HTR-8/SVneo (cell line): ENCODE results near the gene PUM1.

ENCODE experiments used
- DNase-seq: peaks from one replicate; pipeline ENCODE4 v3.0.0; 2011; ENCODE audit warnings: low spot score, mixed read lengths; ENCODE audit not compliant: insufficient read length
- FAIRE-seq: peaks from 2 replicates; lab custom pipeline; 2011; peaks lifted over from hg19 to GRCh38; lab: Jason Lieb, UNC

Gene PUM1

GRCh38 chr1:30898031-30898815 lies 167.3 kb downstream of the PUM1 start:
- DNase-seq (no peak), FAIRE-seq (no peak)

GRCh38 chr1:30896905-30897304 lies 168.6 kb downstream of the PUM1 start:
- FAIRE-seq (no peak), DNase-seq (no peak)

GRCh38 chr1:30895944-30896660 lies 169.4 kb downstream of the PUM1 start:
- FAIRE-seq (no peak), DNase-seq (no peak)

GRCh38 chr1:30895382-30895943 lies 170.1 kb downstream of the PUM1 start:
- no peak for FAIRE-seq

GRCh38 chr1:30894508-30894973 lies 171.0 kb downstream of the PUM1 start:
- FAIRE-seq, result peak; percentile 92
- no peak for DNase-seq

More at GRCh38 chr1:30895382-30895943, 170.1 kb downstream of the PUM1 start:
- no peak for DNase-seq

- FAIRE-seq (no peak), DNase-seq (no peak)
Observed at GRCh38 chr1:30893776-30894507, 171.6 kb downstream of the PUM1 start.

GRCh38 chr1:30892671-30893073 lies 172.8 kb downstream of the PUM1 start:
- no peak for DNase-seq
- FAIRE-seq, result no peak

- no peak for DNase-seq
- FAIRE-seq, result no peak
Observed at GRCh38 chr1:30891227-30891552, 174.3 kb downstream of the PUM1 start.

- DNase-seq (no peak), FAIRE-seq (no peak)
Observed at GRCh38 chr1:30890502-30891226, 174.9 kb downstream of the PUM1 start.

- no peak for FAIRE-seq
- DNase-seq, result no peak
Observed at GRCh38 chr1:30889511-30889910, 176.0 kb downstream of the PUM1 start.

GRCh38 chr1:30888975-30889374 lies 176.5 kb downstream of the PUM1 start:
- no peak for FAIRE-seq
- DNase-seq, result no peak

- FAIRE-seq, result no peak
- DNase-seq, result no peak
Observed at GRCh38 chr1:30888391-30888790, 177.1 kb downstream of the PUM1 start.

- FAIRE-seq (no peak), DNase-seq (no peak)
Observed at GRCh38 chr1:30887485-30888315, 177.8 kb downstream of the PUM1 start.

- no peak for DNase-seq
- no peak for FAIRE-seq
Observed at GRCh38 chr1:30886710-30887428, 178.6 kb downstream of the PUM1 start.

GRCh38 chr1:30885570-30886522 lies 179.7 kb downstream of the PUM1 start:
- FAIRE-seq, result no peak
- DNase-seq, result no peak

- no peak for FAIRE-seq
- no peak for DNase-seq
Observed at GRCh38 chr1:30884723-30885122, 180.8 kb downstream of the PUM1 start.

- no peak for DNase-seq
Observed at GRCh38 chr1:30883389-30884172, 181.9 kb downstream of the PUM1 start.

More at GRCh38 chr1:30883389-30884172, 181.9 kb downstream of the PUM1 start:
- no peak for FAIRE-seq
